ENCODE measurements around the gene TPTE2. TPM values are rescaled to one million over a fixed set of nuclear protein-coding genes. Genes with fewer than 3 reads are reported as not detected.
A peak's percentile ranks its signal among the peaks of the same experiment; 100 is the strongest.
"Not testable (repeated sequence)": the region's sequence is repeated elsewhere in the genome, so short reads cannot be mapped to it uniquely, and the experiment has no call there.

Gene TPTE2
- total and polyA plus RNA-seq, 8 donors: 0.16 to 0.52 (median 0.35) TPM; not detected in 2

DNA sequence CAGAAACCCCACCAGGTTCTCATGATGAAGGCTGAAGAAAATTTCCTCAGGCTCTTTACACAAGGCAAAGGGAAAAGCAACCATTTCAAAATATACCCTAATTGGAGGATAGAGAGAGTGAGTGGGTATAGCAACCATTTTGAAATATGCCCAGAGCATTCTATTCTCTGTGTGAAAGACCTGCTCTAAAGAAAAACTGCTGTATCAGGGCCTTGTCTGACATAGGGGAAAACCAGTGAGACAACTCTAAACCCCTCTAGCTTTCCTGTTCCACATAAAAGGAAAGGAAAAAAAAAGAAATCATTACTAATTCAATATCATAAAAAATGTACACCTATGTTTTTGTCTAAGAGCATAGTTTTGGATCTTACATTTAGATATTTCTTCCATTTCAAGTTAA is 42.3 kb downstream of the TPTE2 start:
- DNase-seq (no peak), ATAC-seq (no peak)
- Histone ChIP-seq H3K4me3 (no peak overlapping the region), H3K4me1 (no peaks in the 10 kb centered on the region), H3K36me3 (no peaks in the 10 kb centered on the region), H3K27me3 (no peaks in the 10 kb centered on the region), H3K9me3 (no peaks in the 10 kb centered on the region), H3K27ac (no peak overlapping the region)
- intact Hi-C loops (cut with DNase I): no loop called here
- TF ChIP-seq, protein P1, sequence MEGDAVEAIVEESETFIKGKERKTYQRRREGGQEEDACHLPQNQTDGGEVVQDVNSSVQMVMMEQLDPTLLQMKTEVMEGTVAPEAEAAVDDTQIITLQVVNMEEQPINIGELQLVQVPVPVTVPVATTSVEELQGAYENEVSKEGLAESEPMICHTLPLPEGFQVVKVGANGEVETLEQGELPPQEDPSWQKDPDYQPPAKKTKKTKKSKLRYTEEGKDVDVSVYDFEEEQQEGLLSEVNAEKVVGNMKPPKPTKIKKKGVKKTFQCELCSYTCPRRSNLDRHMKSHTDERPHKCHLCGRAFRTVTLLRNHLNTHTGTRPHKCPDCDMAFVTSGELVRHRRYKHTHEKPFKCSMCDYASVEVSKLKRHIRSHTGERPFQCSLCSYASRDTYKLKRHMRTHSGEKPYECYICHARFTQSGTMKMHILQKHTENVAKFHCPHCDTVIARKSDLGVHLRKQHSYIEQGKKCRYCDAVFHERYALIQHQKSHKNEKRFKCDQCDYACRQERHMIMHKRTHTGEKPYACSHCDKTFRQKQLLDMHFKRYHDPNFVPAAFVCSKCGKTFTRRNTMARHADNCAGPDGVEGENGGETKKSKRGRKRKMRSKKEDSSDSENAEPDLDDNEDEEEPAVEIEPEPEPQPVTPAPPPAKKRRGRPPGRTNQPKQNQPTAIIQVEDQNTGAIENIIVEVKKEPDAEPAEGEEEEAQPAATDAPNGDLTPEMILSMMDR (IDR thresholded peaks at IDR 0.05): no peak

DNA sequence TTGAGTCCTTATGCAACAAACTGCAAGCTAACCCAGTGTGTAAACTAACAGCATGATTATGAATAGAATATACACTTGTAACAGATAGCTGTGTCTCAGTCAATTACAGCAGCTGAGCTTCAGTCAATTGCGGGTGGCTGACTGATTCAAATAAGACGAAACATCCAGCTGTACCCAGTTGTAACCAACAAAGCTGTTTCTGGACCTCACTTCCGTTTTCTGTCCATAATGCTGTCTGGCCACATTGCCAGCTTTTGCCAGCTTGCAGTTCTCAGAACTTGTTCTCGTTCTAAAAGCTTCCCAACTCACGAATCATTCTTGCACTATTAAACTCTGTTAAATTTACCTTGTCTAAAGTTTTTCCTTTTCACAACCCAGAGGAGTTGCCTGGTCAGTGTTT is 53.7 kb downstream of the TPTE2 start:
- H3K4me1 ChIP-seq; H3K9me3 ChIP-seq; H3K36me3 ChIP-seq; ATAC-seq; H3K27me3 ChIP-seq; H3K4me3 ChIP-seq; DNase-seq; intact Hi-C loops (cut with DNase I); H3K27ac ChIP-seq: not testable (repeated sequence)

DNA sequence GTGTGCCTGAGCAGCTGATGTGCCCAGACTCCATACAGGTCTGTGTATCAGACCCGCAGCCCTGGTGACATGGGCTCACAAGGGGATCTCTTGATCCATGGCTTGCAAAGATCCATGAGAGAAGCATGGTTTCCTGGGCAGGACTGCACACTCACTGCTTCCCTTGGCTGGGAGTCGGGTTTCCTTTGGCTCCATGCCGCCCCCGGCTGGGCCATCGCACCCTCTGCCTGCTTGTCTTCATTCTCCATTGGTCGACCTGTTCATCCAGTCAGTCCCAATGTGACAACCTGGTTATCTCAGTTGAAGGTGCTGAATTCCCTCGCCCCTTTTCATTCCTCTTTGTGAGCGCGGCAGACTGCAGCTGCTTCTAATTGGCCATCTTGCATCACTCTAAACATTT is 101.2 kb downstream of the TPTE2 start:
- intact Hi-C loops (cut with DNase I); H3K27me3 ChIP-seq; DNase-seq; H3K4me1 ChIP-seq; H3K4me3 ChIP-seq; H3K27ac ChIP-seq; ATAC-seq; H3K36me3 ChIP-seq: not testable (repeated sequence)
- H3K9me3 ChIP-seq: peaks cover 0 to 25% of the 10 kb centered on the region in 2 donors

DNA sequence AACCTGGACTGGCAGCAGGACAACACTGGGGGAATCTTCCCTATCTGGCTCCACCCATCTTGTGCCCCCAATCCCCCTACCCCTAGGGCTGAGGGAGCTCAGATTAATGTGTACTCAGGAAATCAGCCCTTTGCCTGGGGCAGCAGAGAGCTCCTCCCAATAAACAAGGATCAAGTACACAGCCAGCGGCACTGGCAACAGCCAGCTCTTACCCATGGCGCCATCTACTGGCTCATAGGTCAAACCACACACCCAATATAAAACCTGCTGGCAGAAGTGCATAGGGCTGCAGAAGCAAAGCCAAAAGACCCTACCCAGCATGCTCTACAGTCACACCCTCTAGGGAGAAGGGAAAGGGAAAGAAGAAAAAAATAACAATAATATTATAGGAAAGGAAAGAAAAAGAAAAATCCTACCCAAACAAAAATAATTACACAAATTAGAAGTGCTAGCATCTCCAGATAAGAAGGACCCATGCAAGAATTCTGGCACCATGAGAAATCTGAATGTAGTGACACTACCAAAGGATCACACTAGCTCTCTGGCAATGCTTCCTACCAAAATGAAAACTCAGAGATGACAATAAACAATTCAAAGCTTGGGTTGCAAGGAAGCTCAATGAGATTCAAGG is 122.2 kb downstream of the TPTE2 start:
- intact Hi-C loops (cut with DNase I); H3K36me3 ChIP-seq; H3K9me3 ChIP-seq; ATAC-seq; H3K4me1 ChIP-seq; H3K27ac ChIP-seq; H3K27me3 ChIP-seq; H3K4me3 ChIP-seq; DNase-seq: not testable (repeated sequence)
- TF ChIP-seq, protein P1 (IDR thresholded peaks at IDR 0.05): peak; percentile 18 to 25

DNA sequence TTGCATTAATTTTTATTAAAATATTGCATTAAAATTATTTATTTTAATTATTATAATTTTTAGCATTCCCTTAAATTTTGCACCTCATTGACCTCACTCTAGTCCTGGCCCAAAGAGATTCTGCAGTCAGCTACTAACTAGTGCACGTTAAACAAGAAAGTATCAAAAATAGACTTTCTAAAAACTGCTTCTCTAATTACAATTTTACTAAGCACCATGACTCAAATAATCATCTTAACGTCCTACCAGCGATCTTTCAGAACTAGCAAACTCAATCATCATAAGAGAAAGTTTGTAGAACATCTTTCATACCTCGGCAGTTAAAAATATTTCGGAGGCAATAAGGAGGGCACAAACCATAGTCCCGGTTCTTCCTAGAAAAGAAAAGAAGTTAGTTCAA is 123.6 kb downstream of the TPTE2 start:
- DNase-seq; H3K27me3 ChIP-seq; H3K27ac ChIP-seq; H3K36me3 ChIP-seq; intact Hi-C loops (cut with DNase I); H3K4me3 ChIP-seq; ATAC-seq; H3K4me1 ChIP-seq; H3K9me3 ChIP-seq: not testable (repeated sequence)

DNA sequence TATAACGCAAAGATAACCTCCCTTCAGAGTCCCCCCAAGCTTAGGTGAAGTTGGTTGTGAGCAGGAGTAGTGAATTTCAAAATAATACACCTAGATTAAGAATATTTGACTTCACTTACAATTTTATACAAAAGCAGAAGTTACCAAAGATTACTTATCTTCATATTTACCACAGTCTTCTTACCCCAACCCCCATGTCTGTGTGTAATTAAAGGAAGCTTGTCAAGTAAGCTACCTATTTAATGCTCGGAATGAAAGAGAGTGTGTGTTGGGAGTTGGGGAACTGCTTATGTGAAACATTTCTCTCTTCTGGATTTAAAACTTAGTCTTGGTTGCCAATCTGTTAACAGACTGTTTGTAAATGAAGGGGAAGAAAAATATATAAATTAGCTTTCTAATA is 139.1 kb downstream of the TPTE2 start:
- DNase-seq; H3K4me1 ChIP-seq; H3K27me3 ChIP-seq; intact Hi-C loops (cut with DNase I); H3K27ac ChIP-seq; H3K4me3 ChIP-seq; H3K36me3 ChIP-seq; ATAC-seq; H3K9me3 ChIP-seq: not testable (repeated sequence)

DNA sequence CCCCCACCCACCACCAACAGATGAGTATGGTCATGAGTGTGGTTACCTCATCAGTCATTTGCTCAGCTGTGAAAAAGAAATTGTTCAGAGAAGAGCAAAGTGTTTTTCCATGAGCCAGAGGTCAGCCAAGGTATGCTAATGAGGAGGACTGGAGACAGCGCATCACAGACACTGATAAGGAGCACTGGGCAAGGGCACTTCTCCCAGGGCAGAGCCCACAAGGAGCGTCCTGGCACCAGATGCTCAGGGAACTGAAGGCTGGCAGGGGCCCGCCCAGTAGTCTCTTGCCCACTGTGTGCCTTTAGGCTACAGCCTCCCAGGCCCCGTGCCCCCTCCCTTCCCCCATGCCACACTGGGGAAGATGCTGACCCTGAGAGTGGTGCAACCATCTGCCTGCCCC is 148.8 kb downstream of the TPTE2 start:
- ATAC-seq; H3K27me3 ChIP-seq; H3K27ac ChIP-seq; H3K4me1 ChIP-seq; intact Hi-C loops (cut with DNase I); H3K36me3 ChIP-seq; DNase-seq; H3K4me3 ChIP-seq: not testable (repeated sequence)
- peaks cover 0 to 32% of the 10 kb centered on the region in 2 donors for H3K9me3 ChIP-seq

DNA sequence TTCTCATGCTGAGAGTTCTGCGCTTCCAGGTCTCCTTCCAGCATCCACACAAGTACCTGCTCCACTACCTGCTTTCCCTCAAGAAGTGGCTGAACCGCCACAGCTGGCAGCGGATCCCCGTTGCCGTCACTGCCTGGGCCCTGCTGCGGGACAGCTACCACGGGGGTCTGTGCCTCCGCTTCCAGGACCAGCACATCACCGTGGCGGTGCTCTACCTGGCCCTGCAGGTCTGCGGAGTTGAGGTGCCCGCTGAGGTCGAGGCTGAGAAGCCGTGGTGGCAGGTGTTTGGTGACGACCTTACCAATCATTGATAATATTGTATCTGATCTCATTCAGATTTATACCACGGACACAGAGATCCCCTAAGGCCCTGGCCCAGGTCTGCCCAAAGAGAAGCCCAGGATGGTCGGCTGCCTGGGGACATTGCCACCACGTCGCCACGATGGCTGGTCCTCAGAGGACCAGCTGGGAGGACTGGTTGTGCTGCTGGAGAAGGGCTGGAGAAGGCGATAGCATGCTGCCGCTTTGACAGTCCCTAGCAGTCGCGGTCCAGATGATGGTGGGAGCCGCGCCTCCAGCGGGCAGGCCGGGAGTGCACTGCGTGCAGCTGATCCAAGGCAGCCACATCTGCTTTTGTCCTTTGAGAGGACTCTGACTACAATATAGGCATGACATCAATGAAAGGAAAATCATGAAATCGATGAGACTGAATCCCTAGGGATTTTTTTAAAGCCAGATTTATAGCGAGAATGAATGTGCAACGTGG is 178.4 kb downstream of the TPTE2 start:
- H3K36me3 ChIP-seq; H3K4me1 ChIP-seq; intact Hi-C loops (cut with DNase I); H3K27me3 ChIP-seq; DNase-seq; H3K27ac ChIP-seq; H3K4me3 ChIP-seq; H3K9me3 ChIP-seq; ATAC-seq: not testable (repeated sequence)
